NCI-H2107 (cell line): ENCODE data around the gene PRR20B.
"Not testable (repeated sequence)": the region's sequence is repeated elsewhere in the genome, so short reads cannot be mapped to it uniquely, and the experiment has no call there.

ENCODE experiments used
- DNase-seq: peaks from one replicate; lab custom pipeline; 2025; lab: John Stamatoyannopoulos, UW

Gene PRR20B

GRCh38 chr13:57147188-57147587, at the start of gene PRR20B:
Gene PRR20B (plus strand): TSS chr13:57147488. CDS start chr13:57147875, 387 bp downstream.
- not testable (repeated sequence) for DNase-seq

GRCh38 chr13:57114945-57115344, 32.3 kb upstream of the PRR20B start:
- no peak for DNase-seq

DNA sequence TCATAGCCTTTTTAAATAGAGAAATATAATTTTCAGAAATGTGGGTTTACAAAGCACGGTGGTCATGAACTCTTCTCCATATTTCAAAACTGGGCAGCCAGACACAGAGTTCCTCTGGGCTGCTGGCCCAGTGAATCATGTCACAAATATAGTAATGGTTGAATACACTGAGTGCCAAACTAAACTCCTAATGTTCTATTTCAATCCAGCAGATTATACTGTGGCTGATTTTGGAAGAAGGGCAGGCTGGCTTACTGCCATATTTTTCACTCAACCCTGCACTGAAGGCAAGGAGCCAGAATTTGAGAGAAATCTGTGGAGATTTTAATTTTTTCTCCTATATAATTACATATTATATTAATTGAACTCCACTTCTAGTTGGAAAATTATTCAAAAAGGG, 23.6 kb upstream of the PRR20B start:
- DNase-seq = no peak

DNA sequence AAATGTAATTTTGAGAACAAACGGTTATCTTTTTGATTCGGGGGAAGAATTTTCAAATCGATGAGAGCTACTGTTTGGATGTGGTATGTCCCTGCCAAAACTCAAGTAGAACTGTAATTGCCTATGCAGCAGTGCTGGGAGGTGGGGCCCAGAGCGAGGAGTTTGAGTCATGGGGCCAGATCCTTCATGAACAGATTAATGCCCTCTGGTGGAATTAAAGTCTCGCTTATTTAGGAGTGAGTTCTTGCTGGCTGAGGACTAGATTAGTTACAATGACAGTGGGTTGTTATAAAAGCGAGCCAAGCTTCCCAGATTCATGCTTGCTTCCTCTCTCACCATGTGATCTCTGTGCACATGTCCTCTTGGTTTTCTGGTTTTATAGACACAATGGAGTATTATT, 18.4 kb upstream of the PRR20B start:
- DNase-seq = no peak

DNA sequence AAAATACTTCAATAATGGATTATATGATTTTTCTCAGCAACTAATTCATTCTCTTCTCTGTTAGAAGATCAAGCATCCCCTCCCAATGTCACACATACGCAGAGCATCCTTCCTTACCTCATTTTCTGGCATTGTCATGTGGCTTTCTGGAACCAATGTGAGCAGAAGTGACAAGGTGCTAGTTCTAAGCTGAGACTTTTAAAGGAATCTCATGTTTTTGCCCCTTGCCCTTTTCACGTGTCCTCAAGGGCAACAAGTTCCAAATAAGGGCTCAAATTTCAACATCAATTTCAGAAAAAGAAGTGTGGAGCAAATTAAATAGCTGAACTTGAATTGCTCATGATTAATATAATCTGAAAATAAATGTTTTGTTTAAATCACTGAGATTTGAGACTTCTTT, 11.2 kb upstream of the PRR20B start:
- no peak for DNase-seq

- DNase-seq = no peak
These were observed 9.7 kb upstream of the PRR20B start for GRCh38 chr13:57137585-57137984.

GRCh38 chr13:57138988-57139387, 8.3 kb upstream of the PRR20B start:
- DNase-seq = no peak

- DNase-seq = not testable (repeated sequence)
These were observed 7.5 kb upstream of the PRR20B start for GRCh38 chr13:57139781-57140180.

- DNase-seq = not testable (repeated sequence)
These were observed 6.9 kb upstream of the PRR20B start, which contains the start of gene PRR20A for GRCh38 chr13:57140235-57140968. Gene PRR20A (plus strand): TSS chr13:57140918. CDS start chr13:57141305, 387 bp downstream.

DNA sequence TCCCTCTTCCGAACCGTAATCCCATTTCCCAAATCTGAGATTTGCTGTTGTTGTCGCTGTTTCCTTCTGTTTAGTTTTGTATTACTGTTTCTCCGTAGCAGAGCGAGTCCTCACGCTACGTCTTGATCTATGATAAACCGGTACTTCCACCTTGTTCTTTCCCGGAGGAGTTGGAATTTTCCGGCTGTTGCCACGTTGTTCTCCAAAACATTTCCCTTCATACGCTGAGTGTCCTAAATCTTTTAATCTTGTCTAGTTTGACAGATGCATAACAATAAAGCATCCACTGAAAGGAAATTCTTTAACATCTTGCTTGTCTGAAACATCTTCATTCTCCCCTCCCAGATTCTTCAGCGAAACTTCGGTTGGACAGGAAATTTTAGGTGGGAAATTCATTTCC, 818 bp downstream of the PRR20B start:
- DNase-seq = not testable (repeated sequence)

DNA sequence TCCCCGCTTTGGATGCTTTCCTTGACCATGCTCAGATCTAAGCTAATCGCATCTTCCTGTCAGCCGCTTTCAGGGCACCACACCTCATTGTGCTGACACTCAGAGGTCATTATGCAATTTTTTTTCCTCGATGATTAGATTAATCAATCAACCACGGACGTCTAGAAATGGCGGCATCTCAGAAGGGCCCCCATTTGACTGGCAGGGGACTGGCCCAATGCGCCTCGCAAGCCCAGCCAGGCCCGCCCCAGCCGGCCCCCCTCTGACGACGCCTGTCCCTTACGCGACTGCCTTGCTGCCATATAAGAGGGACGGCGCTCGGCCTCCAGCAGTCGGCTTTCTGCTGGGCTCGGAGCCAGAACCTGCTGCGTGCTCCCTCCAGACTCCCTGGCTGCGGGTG, 6.5 kb downstream of the PRR20B start, which contains the start of gene PRR20C:
Gene PRR20C (plus strand): TSS at position 301 of the 400 bp plus-strand sequence. CDS start 387 bp downstream, outside the sequence.
- not testable (repeated sequence) for DNase-seq

GRCh38 chr13:57160332-57160731, 13.0 kb downstream of the PRR20B start, which contains the start of gene PRR20D:
Gene PRR20D (plus strand): TSS chr13:57160632. CDS start chr13:57161019, 387 bp downstream.
- not testable (repeated sequence) for DNase-seq

DNA sequence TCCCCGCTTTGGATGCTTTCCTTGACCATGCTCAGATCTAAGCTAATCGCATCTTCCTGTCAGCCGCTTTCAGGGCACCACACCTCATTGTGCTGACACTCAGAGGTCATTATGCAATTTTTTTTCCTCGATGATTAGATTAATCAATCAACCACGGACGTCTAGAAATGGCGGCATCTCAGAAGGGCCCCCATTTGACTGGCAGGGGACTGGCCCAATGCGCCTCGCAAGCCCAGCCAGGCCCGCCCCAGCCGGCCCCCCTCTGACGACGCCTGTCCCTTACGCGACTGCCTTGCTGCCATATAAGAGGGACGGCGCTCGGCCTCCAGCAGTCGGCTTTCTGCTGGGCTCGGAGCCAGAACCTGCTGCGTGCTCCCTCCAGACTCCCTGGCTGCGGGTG, 19.6 kb downstream of the PRR20B start, which contains the start of gene PRR20E:
Gene PRR20E (plus strand): TSS at position 301 of the 400 bp plus-strand sequence. CDS start 387 bp downstream, outside the sequence.
- DNase-seq = not testable (repeated sequence)

- no peak for DNase-seq
These were observed 44.4 kb downstream of the PRR20B start for GRCh38 chr13:57191667-57192066.
